ENCODE measurements around the gene DCAF6.

GRCh38 chr1:167936068-167936929 is at the start of gene DCAF6:
- TF ChIP-seq POLR2A (IDR thresholded peaks at IDR 0.05) (peak; percentile 78 to 93 (median 90)), CTCF (IDR thresholded peaks at IDR 0.05) (peak in 1 of 7 experiments; percentile 4)
